Mucosa of descending colon (tissue), 3 donors: Measurements from ENCODE around the gene FCHSD2. TPM values are rescaled to one million over a fixed set of nuclear protein-coding genes. Genes with fewer than 3 reads are reported as not detected.

Experiments
- ATAC-seq: fragments of 200-7000 bp; cut with Tn5 transposase; one replicate; pipeline ENCODE4 v1.9.1; 2020; ENCODE audit warnings: mild to moderate bottlenecking, moderate library complexity
- DNase-seq, 3 donors: peaks; one replicate each; pipeline ENCODE4 v3.0.0-alpha.2; 2020
- H3K36me3 ChIP-seq: fragments of 200-600 bp; one replicate; pipeline ENCODE4 v1.8.0; 2021; ENCODE audit warnings: low read depth, mild to moderate bottlenecking
- H3K4me1 ChIP-seq: fragments of 200-600 bp; one replicate; pipeline ENCODE4 v1.8.0; 2021; ENCODE audit warnings: low read depth, mild to moderate bottlenecking
- H3K4me3 ChIP-seq: fragments of 200-600 bp; one replicate; pipeline ENCODE4 v1.8.0; 2021; ENCODE audit warnings: mild to moderate bottlenecking
- H3K9me3 ChIP-seq: fragments of 200-600 bp; one replicate; pipeline ENCODE4 v1.8.0; 2021; ENCODE audit warnings: mild to moderate bottlenecking
- intact Hi-C, 2 donors: fragments of 100-400 bp; cut with DNase I in 1 of 2; cut with micrococcal nuclease in 1 of 2; formaldehyde crosslinking; loops; one replicate each; pipeline versions ENCODE4 v1.11.0 to v1.11.1; 2022; cut with DNase I, micrococcal nuclease
- total RNA-seq, 3 donors: library from RNA; stranded (reverse); fragmentation: NEBNext Ultra II Directional in 2 of 3; extraction: Animal tissue kit (Norgen Biotek cat#: 25700) in 2 of 3; gene quantifications; one replicate each; pipeline versions ENCODE4 v1.2.1 to v1.2.4, GENCODE V29; 2021 to 2023
- TF ChIP-seq, protein P1 (sequence below): fragments of 200-600 bp; IDR thresholded peaks from one replicate; pipeline ENCODE4 v1.8.0; 2022; ENCODE audit warnings: antibody characterized with exemption, mild to moderate bottlenecking
- donor health status: DM: no; HTN: no; CAD: no; lungs with moderate emphysema.
- donor health status: DM: no; HTN: no; CAD: no.
- donor health status: DM: no; HTN: yes; CAD: no.

Gene FCHSD2
- total RNA-seq, 3 donors from 2014 or later = 15.7 to 41.6 (median 21.6) TPM

- H3K4me1 ChIP-seq = peaks cover 8% of the 10 kb centered on the region
- ATAC-seq (no peak), DNase-seq (no peak)
- TF ChIP-seq, protein P1, sequence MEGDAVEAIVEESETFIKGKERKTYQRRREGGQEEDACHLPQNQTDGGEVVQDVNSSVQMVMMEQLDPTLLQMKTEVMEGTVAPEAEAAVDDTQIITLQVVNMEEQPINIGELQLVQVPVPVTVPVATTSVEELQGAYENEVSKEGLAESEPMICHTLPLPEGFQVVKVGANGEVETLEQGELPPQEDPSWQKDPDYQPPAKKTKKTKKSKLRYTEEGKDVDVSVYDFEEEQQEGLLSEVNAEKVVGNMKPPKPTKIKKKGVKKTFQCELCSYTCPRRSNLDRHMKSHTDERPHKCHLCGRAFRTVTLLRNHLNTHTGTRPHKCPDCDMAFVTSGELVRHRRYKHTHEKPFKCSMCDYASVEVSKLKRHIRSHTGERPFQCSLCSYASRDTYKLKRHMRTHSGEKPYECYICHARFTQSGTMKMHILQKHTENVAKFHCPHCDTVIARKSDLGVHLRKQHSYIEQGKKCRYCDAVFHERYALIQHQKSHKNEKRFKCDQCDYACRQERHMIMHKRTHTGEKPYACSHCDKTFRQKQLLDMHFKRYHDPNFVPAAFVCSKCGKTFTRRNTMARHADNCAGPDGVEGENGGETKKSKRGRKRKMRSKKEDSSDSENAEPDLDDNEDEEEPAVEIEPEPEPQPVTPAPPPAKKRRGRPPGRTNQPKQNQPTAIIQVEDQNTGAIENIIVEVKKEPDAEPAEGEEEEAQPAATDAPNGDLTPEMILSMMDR = no peak
- intact Hi-C loops = no loop called here
- H3K4me3 ChIP-seq = no peak overlapping the region
- H3K36me3 ChIP-seq = no peaks in the 10 kb centered on the region
- H3K9me3 ChIP-seq = no peaks in the 10 kb centered on the region
These were observed 34.7 kb upstream of the FCHSD2 start for GRCh38 chr11:73176874-73177155.

GRCh38 chr11:73176145-73176873, 34.2 kb upstream of the FCHSD2 start:
- no peak overlapping the region for H3K4me3 ChIP-seq
- no peaks in the 10 kb centered on the region for H3K9me3 ChIP-seq
- DNase-seq (peak in 1 of 3 donors; percentile 12), ATAC-seq (no peak)
- intact Hi-C loops = no loop called here
- peaks cover 8% of the 10 kb centered on the region for H3K4me1 ChIP-seq
- TF ChIP-seq, protein P1 = no peak
- no peaks in the 10 kb centered on the region for H3K36me3 ChIP-seq

- ATAC-seq (peak; percentile 56), DNase-seq (no peak)
- TF ChIP-seq, protein P1 = no peak
These were observed 33.5 kb upstream of the FCHSD2 start for GRCh38 chr11:73175551-73176144.

DNA sequence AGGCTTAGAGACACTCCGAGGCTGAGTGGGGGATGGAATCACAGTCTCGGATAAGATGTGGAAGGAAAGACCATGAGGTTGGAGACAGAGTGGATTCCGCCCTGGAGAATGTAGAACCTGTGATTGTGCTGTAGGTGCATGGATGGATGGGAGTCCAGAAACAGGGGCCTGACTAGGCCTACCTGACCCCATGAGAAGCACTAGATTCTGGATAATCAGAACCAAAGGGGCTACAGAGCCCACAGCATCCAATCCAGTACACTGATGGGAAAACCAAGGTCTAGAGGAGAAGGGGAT, 32.3 kb upstream of the FCHSD2 start:
- Histone ChIP-seq H3K36me3 (no peaks in the 10 kb centered on the region), H3K4me1 (peaks cover 8% of the 10 kb centered on the region), H3K9me3 (no peaks in the 10 kb centered on the region), H3K4me3 (no peak overlapping the region)
- intact Hi-C loops = no loop called here
- TF ChIP-seq, protein P1 = no peak
- no peak for ATAC-seq
- no peak for DNase-seq

More at GRCh38 chr11:73175551-73176144, 33.5 kb upstream of the FCHSD2 start:
- Histone ChIP-seq H3K4me3 (no peak overlapping the region), H3K9me3 (no peaks in the 10 kb centered on the region), H3K4me1 (peaks cover 8% of the 10 kb centered on the region), H3K36me3 (no peaks in the 10 kb centered on the region)
- intact Hi-C loops = no loop called here

DNA sequence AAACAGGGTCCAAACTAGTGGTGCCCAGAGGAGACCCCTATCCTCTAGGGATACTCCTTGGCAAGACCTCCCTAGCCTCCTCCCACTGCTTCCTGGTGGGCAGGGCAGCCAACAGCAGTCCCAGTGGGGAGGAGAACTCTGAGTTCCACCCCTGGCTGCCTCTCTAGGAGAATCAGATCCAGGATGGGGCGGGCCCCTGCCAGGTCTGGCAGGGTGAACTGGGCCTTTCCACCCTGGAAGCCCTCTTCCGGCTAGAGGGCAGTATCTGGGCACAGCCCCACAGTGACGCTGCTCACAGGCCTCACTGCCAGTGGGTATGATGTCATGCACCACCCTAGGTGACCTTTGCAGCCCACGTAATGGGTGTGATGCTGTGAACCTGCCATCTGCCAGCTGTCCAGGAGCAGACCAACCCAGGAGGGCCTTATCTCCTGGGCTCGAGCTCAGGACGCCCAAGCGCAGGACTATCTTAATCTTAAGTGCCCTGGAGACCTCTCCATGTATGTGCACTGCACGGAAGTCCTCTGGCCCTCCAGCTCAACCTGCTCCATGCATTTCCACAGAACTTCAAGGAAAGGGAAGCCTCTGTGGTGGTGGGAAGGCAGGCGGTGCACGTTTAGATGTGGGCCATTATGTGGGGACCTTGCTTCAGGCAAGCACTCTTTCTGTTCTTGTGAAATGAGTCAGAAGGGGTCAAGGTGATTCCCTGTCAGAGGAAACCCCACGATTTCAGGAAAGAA, 31.8 kb upstream of the FCHSD2 start:
- H3K4me1 ChIP-seq = peaks cover 8% of the 10 kb centered on the region
- intact Hi-C loops = no loop called here
- TF ChIP-seq, protein P1 = no peak
- no peak overlapping the region for H3K4me3 ChIP-seq
- H3K9me3 ChIP-seq = no peaks in the 10 kb centered on the region
- peak; percentile 64 for ATAC-seq
- peak; percentile 58 to 68 (median 67) for DNase-seq
- H3K36me3 ChIP-seq = no peaks in the 10 kb centered on the region
